B cell (primary cell): ENCODE data around the gene PTGES3. TPM values are rescaled to one million over a fixed set of nuclear protein-coding genes. Genes with fewer than 3 reads are reported as not detected.

Experiments
- ATAC-seq: fragments of 200-7000 bp; cut with Tn5 transposase; one replicate; pipeline ENCODE4 v1.10.0; 2021; ENCODE audit warnings: low read depth, mild to moderate bottlenecking, moderate number of reproducible peaks, moderate library complexity
- CTCF ChIA-PET: fragments of 350-600 bp; sonication (Branson Sonifier 250); formaldehyde crosslinking; loops from one replicate; lab custom pipeline; 2021; ENCODE audit warnings: antibody characterized with exemption, inconsistent platforms; lab: Charles Lee
- POLR2A ChIA-PET: fragments of 350-600 bp; sonication (Branson Sonifier 250); formaldehyde crosslinking; loops from one replicate; lab custom pipeline; 2021; ENCODE audit warnings: antibody characterized with exemption; lab: Charles Lee
- DNase-seq: peaks from one replicate; pipeline ENCODE4 v3.0.0; 2013
- H2AFZ ChIP-seq: 2 replicates; pipeline ENCODE4 v1.6.1; 2012; ENCODE audit warnings: mild to moderate bottlenecking, low read depth, low read length; ENCODE audit not compliant: insufficient read depth, poor library complexity, severe bottlenecking
- H3K27ac ChIP-seq, 2 donors: 1 replicate in 1 of 2; 2 replicates in 1 of 2; pipeline ENCODE4 v1.5.1; 2012 to 2013; ENCODE audit warnings: low read length in 2 of 2, mild to moderate bottlenecking in 2 of 2, moderate library complexity in 1 of 2
- H3K27me3 ChIP-seq, 4 experiments: fragments of 200-600 bp in 1 of 4; sonication (generic) in 1 of 4; replicated peaks in 1 of 4; 1 replicate in 2 of 4; 2 replicates in 2 of 4; pipeline versions ENCODE4 v1.6.1 to v1.7.0; 2013 to 2016; ENCODE audit warnings: low read length in 3 of 4, mild to moderate bottlenecking in 2 of 4, mixed read lengths in 1 of 4, moderate library complexity in 1 of 4; ENCODE audit not compliant: insufficient read depth in 4 of 4, control insufficient read depth in 3 of 4; ENCODE audit errors: control extremely low read depth in 1 of 4
- H3K36me3 ChIP-seq, 2 experiments: replicated peaks in 1 of 2; 1 replicate in 1 of 2; 2 replicates in 1 of 2; pipeline versions ENCODE4 v1.6.1 to v1.7.1; 2013; ENCODE audit warnings: low read length in 1 of 2; ENCODE audit not compliant: insufficient read depth in 2 of 2, control insufficient read depth in 1 of 2; ENCODE audit errors: control extremely low read depth in 1 of 2, extremely low read depth in 1 of 2
- H3K4me1 ChIP-seq, 2 donors: fragments of 200-600 bp in 1 of 2; sonication (generic) in 1 of 2; 1 replicate in 1 of 2; 2 replicates in 1 of 2; pipeline versions ENCODE4 v1.5.1 to v1.6.1; 2013 to 2017; ENCODE audit warnings: low read length in 2 of 2; ENCODE audit not compliant: control insufficient read depth in 2 of 2, insufficient read depth in 2 of 2
- H3K4me2 ChIP-seq: replicated peaks from 2 replicates; pipeline ENCODE3; 2012; ENCODE audit warnings: mild to moderate bottlenecking, low read depth, low read length; ENCODE audit not compliant: poor library complexity, severe bottlenecking
- H3K4me3 ChIP-seq, 5 experiments: fragments of 200-600 bp in 1 of 5; sonication (generic) in 1 of 5; 1 replicate in 3 of 5; 2 replicates in 2 of 5; pipeline versions ENCODE4 v1.5.1 to v1.7.0; 2011 to 2016; ENCODE audit warnings: low read length in 4 of 5, mild to moderate bottlenecking in 4 of 5, low read depth in 2 of 5, control low read depth in 1 of 5, moderate library complexity in 1 of 5; ENCODE audit not compliant: insufficient read depth in 1 of 5; ENCODE audit errors: control extremely low read depth in 1 of 5, extremely low read depth in 1 of 5
- H3K79me2 ChIP-seq: fragments of 200-600 bp; sonication (generic); one replicate; pipeline ENCODE4 v1.6.0; 2016; ENCODE audit warnings: low read length; ENCODE audit not compliant: control insufficient read depth, insufficient read depth
- H3K9ac ChIP-seq: fragments of 200-600 bp; sonication (generic); 2 replicates; pipeline ENCODE4 v1.6.1; 2017; ENCODE audit warnings: mild to moderate bottlenecking, low read length, moderate library complexity
- H3K9me3 ChIP-seq, 3 donors: one replicate each; pipeline versions ENCODE4 v1.6.1 to v1.7.1; 2013; ENCODE audit warnings: low read length in 2 of 3; ENCODE audit not compliant: control insufficient read depth in 2 of 3, insufficient read depth in 1 of 3; ENCODE audit errors: control extremely low read depth in 1 of 3
- H4K20me1 ChIP-seq: 2 replicates; pipeline ENCODE4 v1.6.0; 2012; ENCODE audit warnings: mild to moderate bottlenecking, low read length; ENCODE audit not compliant: insufficient read depth, control insufficient read depth, poor library complexity, severe bottlenecking
- H3K27ac Mint-ChIP-seq: one replicate; pipeline ENCODE4 v1.8.0; 2021; ENCODE audit warnings: mixed read lengths
- H3K27me3 Mint-ChIP-seq: one replicate; pipeline ENCODE4 v1.8.0; 2021; ENCODE audit warnings: mixed read lengths
- H3K4me1 Mint-ChIP-seq: one replicate; pipeline ENCODE4 v1.8.0; 2021; ENCODE audit warnings: mixed read lengths
- H3K4me3 Mint-ChIP-seq: one replicate; pipeline ENCODE4 v1.8.0; 2021; ENCODE audit warnings: mixed read lengths
- H3K9me3 Mint-ChIP-seq: one replicate; pipeline ENCODE4 v1.8.0; 2022; ENCODE audit warnings: mixed read lengths; ENCODE audit not compliant: insufficient read depth
- CTCF ChIP-seq: fragments of 200-600 bp; IDR thresholded peaks from one replicate; pipeline ENCODE4 v1.8.0; 2022; ENCODE audit warnings: antibody characterized with exemption, mild to moderate bottlenecking
- EZH2 ChIP-seq: IDR thresholded peaks from 2 replicates; pipeline ENCODE4 v1.6.1; 2012; ENCODE audit warnings: borderline replicate concordance, low read depth, mild to moderate bottlenecking, moderate library complexity, low read length; ENCODE audit not compliant: insufficient read depth, poor library complexity, severe bottlenecking
- WGBS: methylation state at CpG from one replicate; pipeline ENCODE4 v1.1.5; 2013; ENCODE audit warnings: missing lambda C conversion rate; ENCODE audit not compliant: insufficient coverage; 5-methylcytosine and 5-hydroxymethylcytosine counted together
- intact Hi-C: fragments of 100-400 bp; cut with micrococcal nuclease; formaldehyde crosslinking; loops from one replicate; pipeline ENCODE4 v1.10.0; 2022
- polyA plus RNA-seq: library from polyadenylated mRNA; depleted of rRNA; stranded (reverse); fragments of >200 nt; gene quantifications from 2 replicates; pipeline ENCODE4 v1.2.3, GENCODE V29; 2012
- total RNA-seq, 2 donors: library from RNA; stranded (reverse); fragments of 120-200 nt in 1 of 2; gene quantifications; 1 replicate in 1 of 2; 2 replicates in 1 of 2; pipeline versions ENCODE4 v1.2.3 to v1.2.4, GENCODE V29; 2013 to 2022

Gene PTGES3
- total and polyA plus RNA-seq, 2 donors (not counting 1 experiment from before 2014, with no cell fraction given) = 35.3 to 121 TPM

- Histone ChIP-seq H3K36me3 (no peaks in the 10 kb centered on the region), H3K4me3 (no peak overlapping the region), H3K27ac (no peak overlapping the region), H3K79me2 (no peaks in the 10 kb centered on the region), H3K4me1 (peaks cover 5 to 6% of the 10 kb centered on the region in 2 donors), H3K4me2 (no peak overlapping the region), H4K20me1 (no peaks in the 10 kb centered on the region), H3K9ac (no peak overlapping the region), H2AFZ (no peak overlapping the region), H3K27me3 (no peaks in the 10 kb centered on the region), H3K9me3 (no peaks in the 10 kb centered on the region)
- ChIA-PET CTCF (interaction anchor here (1.1 to 1.3 kb wide), 2 partner anchors 185 to 302 kb away, joined by 3 read pairs; no protein-coding TSS in a partner anchor), POLR2A (interaction anchor here (1.2 kb wide), 1 partner anchor 26 kb away, joined by 3 read pairs; the partner anchor contains the start of gene NACA)
- DNase-seq (no peak), ATAC-seq (no peak)
- Mint-ChIP-seq H3K4me1 (peaks cover 5% of the 10 kb centered on the region), H3K9me3 (no peaks in the 10 kb centered on the region), H3K27ac (no peak overlapping the region), H3K27me3 (peaks cover 3% of the 10 kb centered on the region), H3K4me3 (no peak overlapping the region)
- TF ChIP-seq EZH2 = no peak
- TF ChIP-seq CTCF = no peak
- WGBS = 100% methylated on average over 2 of the region's 3 CpGs
- intact Hi-C loops = no loop called here
Observed at GRCh38 chr12:56699020-56699661, 11.1 kb upstream of the PTGES3 start.

DNA sequence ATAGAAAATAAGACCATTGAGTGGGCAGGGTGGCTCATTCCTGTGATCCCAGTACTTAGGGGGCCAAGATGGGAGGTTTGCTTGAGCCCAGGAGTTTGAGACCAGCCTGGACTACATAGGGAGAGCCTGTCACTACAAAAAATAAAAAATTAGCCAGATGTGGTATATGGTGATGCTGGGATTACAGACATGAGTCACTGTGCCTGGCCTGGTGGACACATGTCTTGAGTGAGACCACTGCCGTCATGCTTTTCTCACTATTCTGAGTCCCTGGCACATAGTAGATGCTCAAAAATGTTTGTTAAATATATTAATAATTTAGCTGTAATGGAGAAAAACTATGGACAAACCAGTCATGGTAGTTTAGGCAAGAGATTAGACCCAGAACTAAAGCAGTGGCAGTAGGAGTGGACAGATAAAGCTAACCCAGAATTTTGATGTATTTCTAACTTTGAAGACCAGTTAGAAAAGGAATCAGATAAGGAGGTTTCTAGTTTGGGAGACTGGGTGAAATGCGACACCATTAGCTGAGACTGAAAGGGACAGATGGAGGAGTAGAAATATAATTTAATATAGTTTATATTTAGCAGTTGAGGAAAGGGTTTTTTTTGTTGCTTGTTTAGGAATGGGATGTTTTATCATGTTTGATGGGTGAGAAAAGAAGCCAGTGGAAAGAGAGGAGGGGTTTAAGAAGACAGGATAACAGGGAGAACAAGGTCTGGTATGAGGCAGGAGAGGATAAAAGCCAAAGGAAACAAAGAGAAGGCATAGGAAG lies 7.4 kb upstream of the PTGES3 start:
- Histone ChIP-seq H4K20me1 (no peaks in the 10 kb centered on the region), H2AFZ (no peak overlapping the region), H3K27ac (no peak overlapping the region), H3K4me1 (peaks cover under 1 to 2% of the 10 kb centered on the region in 2 donors), H3K4me2 (no peak overlapping the region), H3K36me3 (no peaks in the 10 kb centered on the region), H3K9me3 (no peaks in the 10 kb centered on the region), H3K4me3 (no peak overlapping the region), H3K27me3 (no peaks in the 10 kb centered on the region), H3K9ac (no peak overlapping the region), H3K79me2 (no peaks in the 10 kb centered on the region)
- Mint-ChIP-seq H3K4me1 (peaks cover under 1% of the 10 kb centered on the region), H3K27ac (no peak overlapping the region), H3K4me3 (no peak overlapping the region), H3K9me3 (no peaks in the 10 kb centered on the region), H3K27me3 (no peaks in the 10 kb centered on the region)
- ChIA-PET POLR2A (no interaction called here), CTCF (no interaction called here)
- intact Hi-C loops = no loop called here
- WGBS = no CpG with 5 or more reads among the region's 2 CpGs
- ATAC-seq (no peak), DNase-seq (no peak)
- TF ChIP-seq CTCF = no peak
- no peak for TF ChIP-seq EZH2
